ENCODE data around the gene FAM118B.
"Not testable (repeated sequence)": the region's sequence is repeated elsewhere in the genome, so short reads cannot be mapped to it uniquely, and the experiment has no call there.

The FAM118B gene

DNA sequence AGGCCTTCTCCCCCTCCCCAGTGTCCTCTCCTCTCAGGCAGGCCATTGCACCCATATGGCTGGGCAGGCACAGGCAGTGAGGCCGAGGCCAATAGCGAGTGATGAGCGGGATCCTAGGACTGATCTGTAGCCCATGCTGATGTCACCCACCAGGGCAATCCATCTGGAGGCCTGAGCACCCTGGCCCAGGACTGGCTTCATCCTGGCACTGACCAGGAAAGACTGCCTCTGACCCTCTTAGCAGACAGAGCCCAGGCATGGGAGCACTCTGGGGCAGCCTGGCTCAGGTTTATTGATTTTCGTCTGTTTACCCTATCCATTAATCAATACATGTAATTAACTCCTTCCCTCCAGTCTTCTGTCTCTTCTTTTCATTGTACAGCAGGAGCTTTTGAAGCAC lies 66.2 kb downstream of the FAM118B start:
- no peak for DNase-seq

DNA sequence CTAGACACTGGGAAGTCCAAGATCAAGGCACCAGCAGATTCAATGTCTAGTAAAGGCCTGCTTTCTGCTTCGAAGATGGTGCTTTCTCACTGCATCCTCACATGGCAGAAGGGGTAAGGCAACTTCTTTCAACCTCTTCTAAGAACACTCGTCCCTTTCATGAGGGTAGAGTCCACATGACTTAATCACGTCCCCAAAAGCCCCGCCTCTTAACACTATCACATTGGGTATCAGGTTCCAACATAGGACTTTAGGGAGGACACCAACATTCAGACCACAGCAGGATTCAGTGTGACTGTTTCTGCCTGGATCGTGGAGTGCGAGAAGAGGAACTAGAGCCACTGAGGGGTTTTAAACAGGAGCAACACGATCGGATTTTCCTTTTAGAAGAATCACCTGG lies 67.6 kb downstream of the FAM118B start:
- no peak for DNase-seq

DNA sequence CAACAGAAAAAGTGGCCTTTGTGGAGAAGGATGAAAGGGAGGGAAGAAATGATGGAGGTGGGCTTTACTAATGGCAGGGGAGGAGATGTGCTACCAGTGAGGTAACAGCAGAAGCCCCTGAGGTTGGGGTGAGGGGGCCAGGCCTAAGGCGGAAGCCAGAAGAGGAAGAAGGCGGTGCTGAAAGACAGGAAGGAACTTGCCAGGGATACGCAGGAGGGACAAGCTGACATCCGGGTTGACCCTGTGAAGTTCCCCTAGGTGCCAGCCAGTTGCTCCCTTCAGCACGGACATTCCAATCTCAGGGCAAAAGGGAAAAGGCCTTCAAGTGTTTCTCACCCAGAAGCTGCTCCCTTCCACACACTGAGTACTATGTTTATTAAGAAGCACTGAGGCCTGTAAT lies 69.0 kb downstream of the FAM118B start:
- DNase-seq = no peak

DNA sequence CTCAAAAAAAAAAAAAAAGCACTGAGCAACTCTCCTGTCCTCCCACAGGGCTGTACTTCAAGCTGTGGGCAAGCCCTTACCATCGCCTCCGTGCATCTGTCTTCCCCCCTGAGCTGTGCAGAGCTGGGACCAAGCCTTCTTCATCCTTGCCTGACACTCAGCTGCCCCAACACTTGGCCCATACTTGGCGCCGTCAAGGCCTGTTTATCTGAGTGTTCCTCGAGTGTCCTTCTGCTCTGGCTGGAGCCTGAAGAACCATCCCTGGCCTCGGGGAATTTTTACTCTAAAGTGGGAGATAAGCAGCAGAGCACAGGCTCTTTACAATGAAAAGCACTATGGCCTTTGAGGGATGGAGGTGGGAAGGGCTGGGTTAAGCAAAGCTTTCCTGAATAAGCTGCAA lies 69.7 kb downstream of the FAM118B start:
- no peak for DNase-seq

DNA sequence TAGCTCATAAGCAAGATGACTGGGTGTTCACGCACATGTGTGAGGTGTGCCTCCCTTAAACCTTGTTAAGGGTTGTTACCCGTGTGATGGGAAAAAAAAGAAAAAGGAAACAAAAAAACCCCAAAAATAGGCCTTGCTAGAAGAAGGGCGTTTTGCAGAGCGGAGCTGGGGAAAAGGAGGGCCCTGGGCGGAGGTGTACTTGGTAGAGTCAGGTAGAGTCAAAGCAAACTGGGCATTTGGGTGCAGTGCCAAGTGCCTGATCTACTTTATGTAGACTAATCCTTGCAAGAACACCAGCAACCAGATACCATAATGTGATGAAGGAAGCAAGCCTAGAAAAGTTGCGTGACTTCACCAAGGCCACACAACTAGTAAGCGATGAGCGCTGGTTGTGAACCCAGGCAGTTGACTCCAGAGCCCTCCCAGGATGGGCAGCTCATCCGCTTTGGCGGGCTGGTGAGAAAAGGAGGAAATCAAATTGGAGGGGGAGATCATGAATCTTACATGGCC lies 70.1 kb downstream of the FAM118B start:
- no peak for DNase-seq

DNA sequence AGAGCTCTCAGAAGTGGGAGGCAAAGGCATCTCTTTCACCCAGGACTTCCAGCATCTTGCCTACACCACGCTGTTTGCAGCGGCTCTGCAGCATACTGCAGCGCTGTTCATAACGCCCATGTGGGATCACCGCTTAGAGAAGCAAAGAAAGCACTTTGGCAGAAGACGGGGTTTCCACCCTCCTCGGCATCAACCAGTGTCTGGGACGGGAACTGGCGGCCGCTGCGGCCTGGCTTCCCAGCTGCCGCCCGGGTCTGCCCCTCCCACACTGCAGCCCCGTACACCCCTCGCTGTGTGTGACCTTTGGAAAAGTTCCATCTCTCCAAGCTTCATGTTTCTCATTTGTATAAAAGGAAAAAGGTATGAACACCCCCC lies 70.8 kb downstream of the FAM118B start:
- DNase-seq = peak; percentile 34

DNA sequence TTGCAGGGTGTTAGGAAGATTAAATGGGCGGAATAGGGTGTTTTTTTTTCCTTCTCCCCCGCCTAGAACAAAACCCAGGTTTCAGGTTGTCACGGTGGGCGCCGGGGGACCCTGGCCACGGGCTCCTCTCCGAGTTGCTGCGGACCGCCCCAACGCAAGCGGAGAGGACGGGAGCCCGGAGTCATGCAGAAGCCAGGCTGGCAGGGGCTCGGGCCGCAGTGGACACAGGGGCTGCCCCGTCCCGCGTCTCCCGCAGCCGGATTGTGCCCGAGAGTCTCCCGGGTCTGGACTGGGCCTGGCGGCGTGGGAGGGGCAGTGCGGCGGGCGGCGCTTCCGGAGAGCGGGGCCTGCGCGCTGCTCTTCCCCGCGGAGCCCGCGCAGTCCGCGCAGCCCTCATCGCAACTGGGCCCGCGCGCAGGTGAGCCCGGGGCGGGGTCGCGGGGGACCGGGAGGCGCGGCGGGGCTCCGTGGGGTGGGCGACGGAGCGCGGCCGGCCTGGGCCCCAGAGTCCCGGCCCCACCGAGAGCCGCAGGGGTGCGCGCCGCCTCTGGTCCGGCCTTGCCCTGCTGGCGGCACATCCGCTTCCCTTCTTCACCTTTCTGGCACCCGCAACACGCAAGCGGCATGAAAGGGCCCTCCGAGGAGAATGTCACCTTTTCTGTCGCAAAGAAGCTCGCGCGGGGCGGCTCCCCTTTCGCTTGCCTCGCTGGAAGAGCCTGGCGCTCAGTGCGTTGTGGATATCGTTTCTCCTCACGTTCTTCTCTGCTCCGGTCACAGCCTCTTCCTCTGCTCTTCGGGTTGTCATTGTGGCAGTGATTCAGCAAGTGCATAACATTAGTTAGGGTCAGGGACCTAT lies 71.4 kb downstream of the FAM118B start, which contains the start of gene TIRAP:
Gene TIRAP, plus strand, starts transcription at position 358 of the 856 bp plus-strand sequence. CDS start 7,802 bp downstream, outside the sequence.
- peak; percentile 53 for DNase-seq

DNA sequence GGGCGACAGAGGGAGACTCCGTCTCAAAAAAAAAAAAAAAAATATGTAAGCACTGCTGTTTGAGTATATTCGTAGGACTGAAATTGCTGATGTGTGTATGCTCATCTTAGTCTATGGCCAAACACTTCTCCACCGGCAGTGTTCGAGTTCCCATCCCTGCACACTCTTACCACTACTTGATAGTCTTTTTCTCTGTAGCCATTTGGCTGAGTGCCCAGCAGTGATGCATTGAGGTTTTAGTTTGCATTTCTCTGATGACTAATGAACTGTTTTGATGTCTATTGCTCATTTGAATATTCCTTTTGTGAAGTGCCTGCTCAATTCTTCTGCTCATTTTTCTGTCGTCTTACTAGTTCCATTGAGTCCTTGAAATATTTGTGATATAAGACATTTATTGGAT lies 73.2 kb downstream of the FAM118B start:
- DNase-seq = peak; percentile 81

DNA sequence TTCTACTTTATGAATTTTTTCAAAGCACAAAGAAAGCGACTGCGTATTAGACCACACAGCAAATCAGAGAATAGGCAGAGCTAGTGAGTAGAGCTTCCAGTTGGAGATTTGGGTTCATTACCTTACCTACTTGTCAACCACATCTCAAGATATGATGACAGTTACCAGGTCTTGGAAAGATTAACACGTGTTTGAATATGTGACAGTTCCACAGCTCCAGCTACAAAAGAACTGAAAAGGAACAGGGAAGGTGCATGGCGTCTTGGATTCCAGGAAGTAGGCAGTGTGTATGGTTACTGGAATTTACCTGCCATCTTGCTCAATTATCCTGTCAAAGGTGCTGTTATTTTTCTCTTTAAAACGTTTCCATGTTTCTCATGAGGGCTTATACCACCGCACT lies 76.7 kb downstream of the FAM118B start:
- DNase-seq = no peak

DNA sequence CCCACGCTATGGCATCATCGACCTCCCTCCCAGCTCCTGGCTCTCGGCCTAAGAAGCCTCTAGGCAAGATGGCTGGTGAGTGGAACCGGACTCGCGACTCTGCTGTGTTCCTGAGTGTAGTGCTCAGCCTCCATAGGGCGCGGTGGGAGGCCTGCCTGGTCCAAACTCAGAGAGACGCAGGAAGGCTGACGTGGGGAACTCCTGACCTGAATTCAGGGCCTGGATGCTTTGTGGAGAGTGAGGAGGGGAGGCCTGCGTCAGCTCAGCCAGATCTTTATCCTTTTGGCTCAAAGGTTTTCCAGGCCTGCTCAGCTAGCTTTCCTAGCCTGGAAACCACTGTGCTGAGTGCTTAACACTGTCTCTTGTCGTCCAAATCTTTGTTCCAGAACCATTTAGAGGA lies 79.3 kb downstream of the FAM118B start:
- DNase-seq = no peak

DNA sequence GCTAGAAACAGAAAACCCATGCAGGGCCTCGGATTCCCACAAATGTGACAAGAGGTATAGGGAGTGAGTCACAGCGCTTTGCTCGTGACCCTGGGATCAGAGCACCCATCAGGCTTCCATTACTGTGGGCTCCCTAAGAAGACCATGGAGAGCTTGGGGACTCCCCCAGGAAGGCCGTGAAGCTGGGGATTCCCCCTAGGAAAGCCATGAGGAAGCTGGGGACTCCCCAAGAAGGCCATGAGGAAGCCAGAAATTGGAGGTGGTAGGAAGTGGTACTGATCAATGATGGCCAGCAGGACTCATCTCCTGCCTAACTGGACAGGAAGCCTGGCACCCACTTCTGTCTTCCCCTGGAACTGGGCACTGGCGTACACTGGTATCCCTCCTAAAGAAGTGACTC lies 82.1 kb downstream of the FAM118B start:
- DNase-seq = no peak

DNA sequence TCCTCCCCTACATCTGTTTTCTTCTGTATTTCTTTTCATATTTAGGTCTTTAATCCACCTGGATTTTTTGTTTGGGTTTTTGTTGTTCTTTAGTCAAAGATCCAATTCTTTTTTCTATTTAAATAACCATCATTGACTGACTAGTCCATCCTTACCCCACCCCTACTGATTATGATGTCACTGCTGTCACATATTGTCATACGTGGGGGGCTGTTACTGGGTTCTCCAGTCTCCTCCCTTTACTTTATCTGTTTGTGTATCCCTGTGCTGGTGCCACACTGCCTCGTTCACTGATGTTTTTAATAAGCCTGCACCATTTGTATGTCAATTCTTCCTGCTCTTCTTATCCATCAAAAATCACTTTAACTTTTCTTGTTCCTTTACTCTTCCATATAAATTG lies 85.4 kb downstream of the FAM118B start:
- DNase-seq = no peak

DNA sequence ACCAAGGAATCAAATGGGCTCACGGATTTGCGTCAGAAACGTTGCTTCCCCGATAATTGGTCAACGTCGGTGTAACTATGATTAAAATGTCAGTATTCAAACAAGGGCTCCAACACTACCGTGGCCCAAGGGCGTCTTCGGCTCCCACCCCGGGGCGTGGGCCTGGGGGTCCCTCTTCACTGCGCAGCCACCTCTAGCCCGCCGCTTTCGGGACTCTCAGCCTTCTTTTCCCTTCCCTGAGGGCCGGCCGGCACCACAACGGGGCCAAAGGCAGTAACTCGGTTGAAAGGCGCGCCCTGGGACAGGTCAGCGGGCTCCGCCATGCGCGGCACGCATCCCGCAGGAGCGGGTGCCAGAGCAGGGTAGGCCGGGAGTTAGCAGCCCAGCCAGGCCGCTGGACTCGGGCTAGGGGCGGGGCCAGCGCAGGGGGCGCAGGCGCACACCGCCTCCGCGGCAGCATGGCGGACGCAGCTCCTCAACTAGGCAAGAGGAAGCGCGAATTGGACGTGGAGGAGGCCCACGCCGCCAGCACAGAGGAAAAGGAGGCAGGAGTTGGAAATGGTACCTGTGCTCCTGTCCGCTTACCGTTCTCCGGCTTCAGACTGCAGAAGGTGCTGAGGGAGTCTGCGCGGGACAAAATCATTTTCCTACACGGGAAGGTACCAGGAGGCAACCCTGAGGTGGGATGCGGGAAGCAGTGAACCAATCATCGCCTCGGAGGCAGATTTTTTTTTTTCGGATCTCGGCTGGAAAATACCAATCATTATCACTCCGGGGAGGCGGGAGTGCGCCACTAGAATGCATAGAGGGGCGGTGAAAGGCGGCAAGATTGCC lies 92.3 kb downstream of the FAM118B start, which contains the start of gene DCPS:
Gene DCPS, plus strand, starts transcription at position 438 of the 834 bp plus-strand sequence. Its CDS starts 21 bp downstream, at position 459.
- peak; percentile 83 for DNase-seq

DNA sequence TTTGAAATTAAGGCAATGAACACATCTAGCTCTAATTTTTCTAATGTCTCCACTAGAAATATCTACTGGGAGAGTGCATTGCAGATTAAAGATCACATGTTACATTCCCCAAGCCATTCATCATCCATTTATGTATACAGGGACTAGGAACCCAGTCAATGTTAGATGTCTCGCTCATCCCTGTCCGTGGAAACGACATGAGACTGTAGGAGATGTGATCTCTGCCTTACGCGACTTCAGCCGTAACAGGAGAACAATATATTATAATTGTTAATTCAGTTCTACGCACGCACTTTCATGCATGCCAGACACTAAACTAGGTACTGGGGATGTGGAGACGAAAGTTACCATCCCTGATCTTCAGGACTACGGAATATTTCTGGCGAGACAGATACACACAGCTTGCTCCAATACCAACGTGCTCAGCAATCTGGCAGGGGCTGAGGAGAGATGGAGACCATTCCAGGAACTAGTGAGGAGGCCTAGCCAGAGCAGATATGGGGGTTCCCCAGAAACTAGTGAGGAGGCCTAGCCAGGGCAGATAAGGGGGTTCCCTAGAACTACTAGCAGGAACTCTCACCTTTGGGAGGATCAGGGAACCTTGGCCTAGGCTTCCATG lies 93.0 kb downstream of the FAM118B start:
- DNase-seq = no peak

DNA sequence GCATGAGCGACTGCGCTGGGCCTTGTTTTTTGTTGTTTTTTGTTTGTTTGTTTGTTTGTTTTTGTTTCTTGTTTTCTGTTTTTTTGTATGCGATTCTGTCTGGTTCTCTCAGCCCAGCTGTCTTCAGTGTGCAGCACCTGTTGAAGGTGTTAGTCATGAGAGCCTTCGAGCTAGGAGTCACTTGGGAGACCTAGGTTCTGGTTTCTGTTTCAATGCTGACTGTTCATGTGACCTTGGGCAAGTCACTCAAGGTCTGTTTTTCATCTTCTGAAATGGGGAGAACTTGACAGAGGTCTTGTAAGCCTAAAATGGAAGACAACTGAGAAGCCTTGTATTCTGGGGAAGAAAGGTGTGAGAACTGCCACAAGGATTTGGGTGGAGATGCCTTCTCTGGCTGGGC lies 94.1 kb downstream of the FAM118B start:
- no peak for DNase-seq

DNA sequence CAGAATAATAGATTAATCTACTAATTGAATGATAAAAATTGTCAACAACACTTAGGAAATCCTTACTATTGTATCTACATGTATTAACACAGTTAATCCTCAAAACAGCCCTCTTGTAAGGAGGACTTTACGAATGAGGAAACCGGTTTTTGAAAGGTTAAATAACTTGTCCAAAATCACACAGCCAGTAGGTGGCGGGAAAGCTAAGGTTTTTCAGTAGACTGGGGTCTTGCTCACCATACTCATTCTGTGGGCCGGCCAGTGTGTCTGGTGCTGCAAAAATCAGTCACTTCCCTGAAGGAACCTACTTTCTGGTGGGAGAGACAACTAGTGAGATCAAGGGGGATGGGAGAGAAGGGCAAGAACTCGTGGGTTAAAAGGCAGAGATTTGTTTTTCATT lies 96.1 kb downstream of the FAM118B start:
- DNase-seq = no peak

DNA sequence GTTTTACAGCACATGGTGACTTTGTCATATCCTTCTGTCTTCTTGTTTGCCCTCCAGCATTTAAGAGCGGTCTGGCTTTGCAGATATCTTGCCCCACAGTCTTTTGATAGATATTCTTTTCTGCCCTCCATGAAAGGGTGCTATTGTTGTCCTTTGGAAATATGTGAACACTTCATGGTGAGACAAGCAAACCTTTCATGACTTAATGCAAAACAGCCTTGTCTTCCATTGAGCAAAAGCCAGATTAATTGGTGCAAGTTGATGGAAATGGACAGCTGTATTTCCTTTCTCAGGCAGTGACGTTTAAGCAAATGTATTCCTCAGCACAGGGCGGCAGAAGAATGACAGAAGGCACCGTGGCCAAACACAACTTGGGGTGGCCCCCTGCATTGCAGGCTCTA lies 96.7 kb downstream of the FAM118B start:
- no peak for DNase-seq

DNA sequence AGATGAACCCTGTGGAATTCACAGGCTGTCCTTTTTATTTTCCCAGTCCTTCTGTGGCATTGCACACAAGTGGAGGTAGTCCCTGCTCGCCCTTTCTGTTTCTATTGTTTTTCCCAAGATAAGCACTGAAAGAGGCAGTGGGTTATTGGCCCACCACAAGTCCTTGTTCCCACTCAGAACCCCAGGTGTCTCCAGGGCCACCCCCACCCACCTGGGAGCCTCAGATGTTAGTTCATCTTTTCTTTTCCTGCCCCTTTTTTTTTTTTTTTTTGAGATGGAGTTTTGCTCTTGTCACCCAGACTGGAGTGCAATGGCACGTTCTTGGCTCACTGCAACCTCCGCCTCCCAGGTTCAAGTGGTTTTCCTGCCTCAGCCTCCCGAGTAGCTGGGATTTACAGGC lies 97.2 kb downstream of the FAM118B start:
- not testable (repeated sequence) for DNase-seq

DNA sequence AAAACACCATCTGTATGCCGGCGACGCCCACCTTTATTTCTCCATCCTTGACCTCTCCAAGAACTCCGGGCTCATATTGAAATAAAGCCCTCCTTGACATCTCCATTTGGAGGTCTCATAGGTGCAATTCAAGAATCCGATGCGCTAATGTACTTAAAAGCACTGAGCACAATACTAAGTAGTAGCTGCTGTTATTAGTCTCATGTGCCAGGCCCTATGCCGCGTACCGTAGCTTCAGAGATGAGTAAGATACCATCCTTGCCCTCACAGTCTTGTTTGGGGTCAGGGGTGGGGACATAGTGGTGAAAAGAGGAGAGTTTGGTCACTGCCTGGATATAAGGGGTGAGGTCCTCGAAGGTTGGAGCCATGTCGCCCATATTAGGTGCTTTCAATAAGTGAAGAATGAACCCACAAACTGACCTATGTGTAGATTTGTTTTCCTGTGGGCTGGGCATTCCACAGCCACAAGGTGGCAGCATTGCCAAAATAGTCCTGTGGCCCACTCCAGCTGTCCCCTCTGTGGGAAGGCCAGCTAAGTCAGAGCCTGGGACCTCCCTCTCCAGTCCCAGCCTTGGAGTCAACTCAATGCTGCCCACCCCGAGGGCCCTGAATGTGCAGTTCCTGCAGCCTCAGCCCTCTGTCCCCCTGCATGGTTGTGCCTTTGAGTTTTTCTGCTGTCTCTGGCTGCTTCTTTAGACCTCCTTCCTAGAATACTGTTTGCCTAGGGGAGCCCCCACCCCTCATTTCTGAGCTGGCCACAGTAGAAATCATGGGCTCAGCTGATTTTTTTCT lies 98.8 kb downstream of the FAM118B start:
- peak; percentile 48 for DNase-seq

DNA sequence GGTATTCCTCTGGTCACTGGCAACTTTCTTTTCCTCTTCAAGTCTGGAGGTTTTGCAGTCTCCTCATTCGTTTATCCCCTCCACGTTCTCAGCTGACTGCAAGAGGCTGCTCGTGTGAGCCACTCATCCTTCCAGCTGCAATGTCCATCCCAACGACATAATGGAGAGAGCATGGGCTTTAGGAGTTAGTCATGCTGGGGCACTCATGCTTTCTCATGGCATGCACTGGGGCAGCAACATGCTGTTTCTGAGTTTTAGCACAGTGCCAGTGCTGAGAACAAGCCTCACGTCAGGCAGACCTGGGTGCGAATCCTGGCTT lies 99.4 kb downstream of the FAM118B start:
- no peak for DNase-seq

DNA sequence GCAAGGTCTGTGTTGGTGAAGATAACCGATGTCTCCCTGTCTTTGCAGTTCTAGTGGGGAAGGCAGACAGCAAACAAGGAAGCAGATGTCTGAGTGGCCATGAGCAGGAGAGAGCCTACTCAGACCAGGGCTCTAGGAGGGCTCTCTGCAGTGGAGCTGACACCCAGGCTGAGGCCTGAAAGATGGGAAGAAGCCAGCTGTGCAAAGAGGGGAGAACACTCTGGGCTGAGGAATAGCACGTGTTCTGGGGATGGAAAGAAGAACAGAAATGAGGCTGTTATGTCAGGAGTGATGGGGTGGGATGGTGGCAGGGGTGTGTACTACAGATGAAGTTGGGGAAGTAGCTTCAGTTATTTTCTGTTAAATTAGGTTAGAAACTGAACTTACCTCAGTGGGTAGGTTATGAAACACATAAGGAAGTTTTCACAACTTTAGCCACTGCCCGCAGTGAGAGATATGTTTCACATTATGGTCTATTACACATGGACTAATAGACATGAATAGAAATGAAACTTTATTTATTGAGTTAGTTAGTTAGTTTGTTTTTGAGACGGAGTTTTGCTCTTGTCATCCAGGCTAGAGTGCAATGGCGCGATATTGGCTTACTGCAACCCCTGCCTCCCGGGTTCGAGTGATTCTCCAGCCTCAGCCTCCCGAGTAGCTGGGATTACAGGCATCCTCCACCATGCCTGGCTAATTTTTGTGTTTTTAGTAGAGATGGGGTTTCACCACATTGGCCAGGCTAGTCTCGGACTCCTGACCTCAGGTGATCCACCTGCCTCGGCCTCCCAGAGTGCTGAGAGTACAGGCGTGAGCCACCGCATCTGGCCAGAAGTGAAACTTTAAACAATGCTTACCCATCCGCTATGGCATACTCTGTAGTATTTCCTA lies 100.1 kb downstream of the FAM118B start:
- DNase-seq = no peak

All from stimulated activated CD4-positive, alpha-beta T cell treated with anti-CD3 and anti-CD28 coated beads, Interleukin-12 subunit alpha, Interleukin-12 subunit beta, amount 100 ng/mL, for 4 hours (primary cell).